Measurements from ENCODE around the gene EPHX1. TPM values are rescaled to one million over a fixed set of nuclear protein-coding genes. Genes with fewer than 3 reads are reported as not detected.

The EPHX1 gene
- total RNA-seq, 1 donor, result 3.3 TPM

- H3K9me3 ChIP-seq (ENCODE audit: low read depth, low read length), result no peaks in the 10 kb centered on the region
- H3K4me3 ChIP-seq (ENCODE audit: low read length), result no peak overlapping the region
- peaks cover 3% of the 10 kb centered on the region for H3K4me1 ChIP-seq (ENCODE audit: insufficient read depth, low read length)
- no peaks in the 10 kb centered on the region for H3K27me3 ChIP-seq (ENCODE audit: insufficient read depth, low read length)
Observed at GRCh38 chr1:225840223-225840610, 30.3 kb downstream of the EPHX1 start.

- no peaks in the 10 kb centered on the region for H3K9me3 ChIP-seq (ENCODE audit: low read depth, low read length)
- H3K27me3 ChIP-seq (ENCODE audit: insufficient read depth, low read length), result no peaks in the 10 kb centered on the region
- peaks cover 3% of the 10 kb centered on the region for H3K4me1 ChIP-seq (ENCODE audit: insufficient read depth, low read length)
- no peak overlapping the region for H3K4me3 ChIP-seq (ENCODE audit: low read length)
Observed at GRCh38 chr1:225840713-225841112, 30.8 kb downstream of the EPHX1 start.

GRCh38 chr1:225842074-225842473 is 32.1 kb downstream of the EPHX1 start:
- Histone ChIP-seq H3K4me3 (ENCODE audit: low read length) (no peak overlapping the region), H3K9me3 (ENCODE audit: low read depth, low read length) (no peaks in the 10 kb centered on the region), H3K4me1 (ENCODE audit: insufficient read depth, low read length) (peaks cover 6% of the 10 kb centered on the region), H3K27me3 (ENCODE audit: insufficient read depth, low read length) (no peaks in the 10 kb centered on the region)

- Histone ChIP-seq H3K27me3 (ENCODE audit: insufficient read depth, low read length) (no peaks in the 10 kb centered on the region), H3K4me1 (ENCODE audit: insufficient read depth, low read length) (peaks cover 15% of the 10 kb centered on the region), H3K4me3 (ENCODE audit: low read length) (no peak overlapping the region), H3K9me3 (ENCODE audit: low read depth, low read length) (no peaks in the 10 kb centered on the region)
Observed at GRCh38 chr1:225842788-225843425, 33.0 kb downstream of the EPHX1 start.

- Histone ChIP-seq H3K9me3 (ENCODE audit: low read depth, low read length) (no peaks in the 10 kb centered on the region), H3K4me3 (ENCODE audit: low read length) (no peak overlapping the region), H3K27me3 (ENCODE audit: insufficient read depth, low read length) (no peaks in the 10 kb centered on the region), H3K4me1 (ENCODE audit: insufficient read depth, low read length) (peaks cover 20% of the 10 kb centered on the region)
Observed at GRCh38 chr1:225843426-225843795, 33.5 kb downstream of the EPHX1 start.

GRCh38 chr1:225844236-225845061 is 34.5 kb downstream of the EPHX1 start:
- Histone ChIP-seq H3K4me1 (ENCODE audit: insufficient read depth, low read length) (peaks cover 30% of the 10 kb centered on the region), H3K9me3 (ENCODE audit: low read depth, low read length) (no peaks in the 10 kb centered on the region), H3K27me3 (ENCODE audit: insufficient read depth, low read length) (no peaks in the 10 kb centered on the region), H3K4me3 (ENCODE audit: low read length) (no peak overlapping the region)

- Histone ChIP-seq H3K27me3 (ENCODE audit: insufficient read depth, low read length) (no peaks in the 10 kb centered on the region), H3K9me3 (ENCODE audit: low read depth, low read length) (no peaks in the 10 kb centered on the region), H3K4me3 (ENCODE audit: low read length) (no peak overlapping the region), H3K4me1 (ENCODE audit: insufficient read depth, low read length) (peaks cover 33% of the 10 kb centered on the region)
Observed at GRCh38 chr1:225845097-225845496, 35.2 kb downstream of the EPHX1 start.

GRCh38 chr1:225845571-225846259 is 35.8 kb downstream of the EPHX1 start:
- H3K4me3 ChIP-seq (ENCODE audit: low read length), result no peak overlapping the region
- H3K9me3 ChIP-seq (ENCODE audit: low read depth, low read length), result no peaks in the 10 kb centered on the region
- no peaks in the 10 kb centered on the region for H3K27me3 ChIP-seq (ENCODE audit: insufficient read depth, low read length)
- peaks cover 38% of the 10 kb centered on the region for H3K4me1 ChIP-seq (ENCODE audit: insufficient read depth, low read length)

- Histone ChIP-seq H3K27me3 (ENCODE audit: insufficient read depth, low read length) (no peaks in the 10 kb centered on the region), H3K9me3 (ENCODE audit: low read depth, low read length) (no peaks in the 10 kb centered on the region), H3K4me3 (ENCODE audit: low read length) (no peak overlapping the region), H3K4me1 (ENCODE audit: insufficient read depth, low read length) (peaks cover 38% of the 10 kb centered on the region)
Observed at GRCh38 chr1:225846331-225847310, 36.7 kb downstream of the EPHX1 start.

- Histone ChIP-seq H3K9me3 (ENCODE audit: low read depth, low read length) (no peaks in the 10 kb centered on the region), H3K4me3 (ENCODE audit: low read length) (no peak overlapping the region), H3K4me1 (ENCODE audit: insufficient read depth, low read length) (peaks cover 48% of the 10 kb centered on the region), H3K27me3 (ENCODE audit: insufficient read depth, low read length) (no peaks in the 10 kb centered on the region)
Observed at GRCh38 chr1:225847610-225848009, 37.7 kb downstream of the EPHX1 start.

GRCh38 chr1:225848030-225848955 is 38.4 kb downstream of the EPHX1 start:
- H3K9me3 ChIP-seq (ENCODE audit: low read depth, low read length), result no peaks in the 10 kb centered on the region
- H3K4me3 ChIP-seq (ENCODE audit: low read length), result no peak overlapping the region
- H3K27me3 ChIP-seq (ENCODE audit: insufficient read depth, low read length), result no peaks in the 10 kb centered on the region
- H3K4me1 ChIP-seq (ENCODE audit: insufficient read depth, low read length), result peaks cover 52% of the 10 kb centered on the region

GRCh38 chr1:225849925-225850324 is 40.0 kb downstream of the EPHX1 start:
- Histone ChIP-seq H3K27me3 (ENCODE audit: insufficient read depth, low read length) (no peaks in the 10 kb centered on the region), H3K9me3 (ENCODE audit: low read depth, low read length) (no peaks in the 10 kb centered on the region), H3K4me3 (ENCODE audit: low read length) (no peak overlapping the region), H3K4me1 (ENCODE audit: insufficient read depth, low read length) (peaks cover 52% of the 10 kb centered on the region)

GRCh38 chr1:225850370-225850769 is 40.4 kb downstream of the EPHX1 start:
- peaks cover 53% of the 10 kb centered on the region for H3K4me1 ChIP-seq (ENCODE audit: insufficient read depth, low read length)
- H3K4me3 ChIP-seq (ENCODE audit: low read length), result no peak overlapping the region
- H3K27me3 ChIP-seq (ENCODE audit: insufficient read depth, low read length), result no peaks in the 10 kb centered on the region
- no peaks in the 10 kb centered on the region for H3K9me3 ChIP-seq (ENCODE audit: low read depth, low read length)

GRCh38 chr1:225851805-225852204 is 41.9 kb downstream of the EPHX1 start:
- H3K9me3 ChIP-seq (ENCODE audit: low read depth, low read length), result no peaks in the 10 kb centered on the region
- peaks cover 67% of the 10 kb centered on the region for H3K4me1 ChIP-seq (ENCODE audit: insufficient read depth, low read length)
- H3K4me3 ChIP-seq (ENCODE audit: low read length), result no peak overlapping the region
- H3K27me3 ChIP-seq (ENCODE audit: insufficient read depth, low read length), result no peaks in the 10 kb centered on the region
